Parathyroid adenoma (tissue), 2 donors: Measurements from ENCODE around the gene SSPN.

ENCODE experiments used
- H2AFZ ChIP-seq: fragments of 300-600 bp; sonication (generic); one replicate; pipeline ENCODE4 v1.7.0; 2017; ENCODE audit warnings: antibody characterized with exemption, mild to moderate bottlenecking
- H3K27ac ChIP-seq: fragments of 300-600 bp; sonication (generic); one replicate; pipeline ENCODE4 v1.7.0; 2017
- H3K27me3 ChIP-seq: fragments of 300-600 bp; sonication (generic); one replicate; pipeline ENCODE4 v1.7.0; 2017; ENCODE audit warnings: low read length; ENCODE audit not compliant: control insufficient read depth, insufficient read depth
- H3K36me3 ChIP-seq: fragments of 300-600 bp; sonication (generic); one replicate; pipeline ENCODE4 v1.7.0; 2017; ENCODE audit warnings: low read length; ENCODE audit not compliant: control insufficient read depth, insufficient read depth
- H3K4me1 ChIP-seq: fragments of 300-600 bp; sonication (generic); one replicate; pipeline ENCODE4 v1.7.0; 2017; ENCODE audit warnings: control low read depth
- H3K4me2 ChIP-seq: fragments of 300-600 bp; sonication (generic); one replicate; pipeline ENCODE4 v1.7.0; 2017; ENCODE audit warnings: low read length
- H3K4me3 ChIP-seq: fragments of 300-600 bp; sonication (generic); one replicate; pipeline ENCODE4 v1.7.0; 2017; ENCODE audit warnings: low read depth, low read length
- H3K79me2 ChIP-seq: fragments of 300-600 bp; sonication (generic); one replicate; pipeline ENCODE4 v1.7.0; 2017; ENCODE audit warnings: control low read depth
- H3K9ac ChIP-seq: fragments of 300-600 bp; sonication (generic); one replicate; pipeline ENCODE4 v1.7.0; 2017; ENCODE audit warnings: mild to moderate bottlenecking
- H3K9me3 ChIP-seq: fragments of 300-600 bp; sonication (generic); one replicate; pipeline ENCODE4 v1.7.0; 2017; ENCODE audit warnings: low read length; ENCODE audit not compliant: control insufficient read depth
- TF ChIP-seq, protein P1 (sequence below): fragments of 300-600 bp; sonication (generic); IDR thresholded peaks from one replicate; pipeline ENCODE4 v1.7.0; 2017; ENCODE audit warnings: antibody characterized with exemption, mild to moderate bottlenecking
- donor health status: primary hyperparathyroidism.

The SSPN gene

DNA sequence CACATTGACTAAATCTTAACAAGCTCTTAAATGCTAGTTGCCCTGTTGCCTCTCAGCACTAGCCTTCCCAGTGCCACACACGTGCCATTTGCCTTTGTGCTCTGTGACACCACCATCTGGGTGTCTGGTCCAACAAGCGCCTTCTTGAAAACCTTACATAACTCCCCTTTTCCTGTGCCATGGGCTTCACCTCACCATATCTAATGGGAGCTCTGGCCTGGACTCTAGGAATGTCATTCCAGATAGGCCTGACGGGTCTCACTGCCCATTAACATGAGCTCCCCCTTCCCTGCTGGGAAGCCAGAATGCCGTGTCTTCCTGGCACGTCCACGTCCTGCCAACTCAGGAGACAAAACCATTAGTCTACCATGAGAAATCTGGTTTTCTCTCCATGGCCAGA, 24.4 kb downstream of the SSPN start:
- Histone ChIP-seq H3K36me3 (no peaks in the 10 kb centered on the region), H2AFZ (no peak overlapping the region), H3K4me2 (no peak overlapping the region), H3K4me1 (no peaks in the 10 kb centered on the region), H3K27ac (no peak overlapping the region), H3K79me2 (no peaks in the 10 kb centered on the region), H3K4me3 (no peak overlapping the region), H3K9ac (no peak overlapping the region), H3K9me3 (no peaks in the 10 kb centered on the region), H3K27me3 (no peaks in the 10 kb centered on the region)
- TF ChIP-seq, protein P1, sequence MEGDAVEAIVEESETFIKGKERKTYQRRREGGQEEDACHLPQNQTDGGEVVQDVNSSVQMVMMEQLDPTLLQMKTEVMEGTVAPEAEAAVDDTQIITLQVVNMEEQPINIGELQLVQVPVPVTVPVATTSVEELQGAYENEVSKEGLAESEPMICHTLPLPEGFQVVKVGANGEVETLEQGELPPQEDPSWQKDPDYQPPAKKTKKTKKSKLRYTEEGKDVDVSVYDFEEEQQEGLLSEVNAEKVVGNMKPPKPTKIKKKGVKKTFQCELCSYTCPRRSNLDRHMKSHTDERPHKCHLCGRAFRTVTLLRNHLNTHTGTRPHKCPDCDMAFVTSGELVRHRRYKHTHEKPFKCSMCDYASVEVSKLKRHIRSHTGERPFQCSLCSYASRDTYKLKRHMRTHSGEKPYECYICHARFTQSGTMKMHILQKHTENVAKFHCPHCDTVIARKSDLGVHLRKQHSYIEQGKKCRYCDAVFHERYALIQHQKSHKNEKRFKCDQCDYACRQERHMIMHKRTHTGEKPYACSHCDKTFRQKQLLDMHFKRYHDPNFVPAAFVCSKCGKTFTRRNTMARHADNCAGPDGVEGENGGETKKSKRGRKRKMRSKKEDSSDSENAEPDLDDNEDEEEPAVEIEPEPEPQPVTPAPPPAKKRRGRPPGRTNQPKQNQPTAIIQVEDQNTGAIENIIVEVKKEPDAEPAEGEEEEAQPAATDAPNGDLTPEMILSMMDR: no peak

DNA sequence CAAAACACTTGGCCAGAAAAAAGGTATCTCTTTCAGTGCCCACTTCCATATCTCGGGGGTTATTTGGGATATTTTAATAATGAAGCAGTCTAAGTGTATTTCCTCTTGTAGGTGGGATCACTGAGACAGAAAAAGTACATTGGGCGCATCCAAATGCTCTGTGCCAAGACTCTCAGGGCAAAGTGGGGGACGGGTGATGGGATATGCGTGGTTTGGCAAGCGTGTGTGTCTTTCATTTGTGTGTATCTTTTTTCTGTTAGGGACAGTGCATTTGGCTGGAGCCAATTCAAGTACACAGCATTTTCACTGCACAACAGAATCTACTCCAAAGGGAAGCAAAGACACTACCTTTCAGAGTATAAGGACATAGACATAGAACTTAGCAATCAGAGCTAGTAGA, 29.3 kb downstream of the SSPN start:
- no peaks in the 10 kb centered on the region for H3K9me3 ChIP-seq
- H3K9ac ChIP-seq: no peak overlapping the region
- H3K27ac ChIP-seq: no peak overlapping the region
- no peak overlapping the region for H3K4me3 ChIP-seq
- H3K27me3 ChIP-seq: no peaks in the 10 kb centered on the region
- H3K36me3 ChIP-seq: no peaks in the 10 kb centered on the region
- H3K4me1 ChIP-seq: peaks cover 2% of the 10 kb centered on the region
- H3K79me2 ChIP-seq: no peaks in the 10 kb centered on the region
- no peak overlapping the region for H2AFZ ChIP-seq
- TF ChIP-seq, protein P1: no peak
- H3K4me2 ChIP-seq: no peak overlapping the region

GRCh38 chr12:26226122-26226521, 30.7 kb downstream of the SSPN start:
- no peaks in the 10 kb centered on the region for H3K36me3 ChIP-seq
- no peaks in the 10 kb centered on the region for H3K79me2 ChIP-seq
- H3K27me3 ChIP-seq: no peaks in the 10 kb centered on the region
- TF ChIP-seq, protein P1: no peak
- no peaks in the 10 kb centered on the region for H3K9me3 ChIP-seq
- no peak overlapping the region for H3K27ac ChIP-seq
- H2AFZ ChIP-seq: peak overlapping the region; percentile 75
- no peak overlapping the region for H3K4me2 ChIP-seq
- H3K4me1 ChIP-seq: peaks cover 2% of the 10 kb centered on the region
- no peak overlapping the region for H3K4me3 ChIP-seq
- H3K9ac ChIP-seq: no peak overlapping the region

GRCh38 chr12:26226629-26227360, 31.4 kb downstream of the SSPN start:
- Histone ChIP-seq H3K9ac (no peak overlapping the region), H3K79me2 (no peaks in the 10 kb centered on the region), H3K36me3 (no peaks in the 10 kb centered on the region), H3K27me3 (no peaks in the 10 kb centered on the region), H3K27ac (no peak overlapping the region), H3K4me3 (peak overlapping the region; percentile 25), H2AFZ (peak overlapping the region; percentile 75), H3K4me1 (peaks cover 2% of the 10 kb centered on the region), H3K9me3 (no peaks in the 10 kb centered on the region), H3K4me2 (peak overlapping the region; percentile 65)
- TF ChIP-seq, protein P1: no peak

GRCh38 chr12:26227361-26227745, 32.0 kb downstream of the SSPN start:
- peaks cover 4% of the 10 kb centered on the region for H3K27me3 ChIP-seq
- H3K79me2 ChIP-seq: no peaks in the 10 kb centered on the region
- peaks cover 2% of the 10 kb centered on the region for H3K4me1 ChIP-seq
- H3K9ac ChIP-seq: no peak overlapping the region
- TF ChIP-seq, protein P1: no peak
- no peak overlapping the region for H3K27ac ChIP-seq
- H3K4me3 ChIP-seq: peak overlapping the region; percentile 25
- H3K36me3 ChIP-seq: no peaks in the 10 kb centered on the region
- no peaks in the 10 kb centered on the region for H3K9me3 ChIP-seq
- H3K4me2 ChIP-seq: peak overlapping the region; percentile 65
- no peak overlapping the region for H2AFZ ChIP-seq
